ENCODE measurements around the gene CYP27B1.
A peak's percentile ranks its signal among the peaks of the same experiment; 100 is the strongest.

GRCh38 chr12:57744777-57745484, 21.9 kb downstream of the CYP27B1 start, which contains the start of gene TSPAN31:
- TF ChIP-seq RAD21 (IDR thresholded peaks at IDR 0.05; ENCODE audit: insufficient read depth, low read depth, low read length) (no peak), PAX8 (IDR thresholded peaks at IDR 0.05) (no peak), CTCF (IDR thresholded peaks at IDR 0.05 in 2 of 3, conservative IDR thresholded peaks at IDR 0.05 in 1 of 3; ENCODE audit: control insufficient read depth in 2 of 3, extremely low read depth in 1 of 3, insufficient read depth in 1 of 3, low read depth in 3 of 3, low read length in 3 of 3) (no peak), TAF1 (IDR thresholded peaks at IDR 0.05; ENCODE audit: borderline replicate concordance, low read depth, low read length) (no peak), POLR2AphosphoS5 (IDR thresholded peaks at IDR 0.05; ENCODE audit: low read length) (peak; percentile 60), RFX5 (IDR thresholded peaks at IDR 0.05; ENCODE audit: low read depth, low read length) (peak; percentile 93), SMARCA5 (IDR thresholded peaks at IDR 0.05) (0 out of 2 replicates have a peak, but pooled peaks have one; percentile 55), RAD51 (IDR thresholded peaks at IDR 0.05) (no peak), BHLHE40 (IDR thresholded peaks at IDR 0.05; ENCODE audit: borderline replicate concordance in 1 of 2, low read depth in 2 of 2, low read length in 1 of 2) (no peak), ZSCAN29 (IDR thresholded peaks at IDR 0.05) (no peak), BCL11A (IDR thresholded peaks at IDR 0.05; ENCODE audit: low read depth, low read length) (no peak), TBL1XR1 (IDR thresholded peaks at IDR 0.05; ENCODE audit: low read depth, low read length) (no peak), EP300 (IDR thresholded peaks at IDR 0.05; ENCODE audit: borderline replicate concordance in 1 of 2, control insufficient read depth in 1 of 2, low read depth in 2 of 2, low read length in 2 of 2) (no peak)

Measured in GM12878 (cell line).